ENCODE results near the gene AIPL1. TPM values are rescaled to one million over a fixed set of nuclear protein-coding genes. Genes with fewer than 3 reads are reported as not detected.

AIPL1 gene
- total and polyA plus RNA-seq, 7 donors: not detected

GRCh38 chr17:6476076-6476809 lies 41.3 kb upstream of the AIPL1 start:
- TF ChIP-seq CTCF (IDR thresholded peaks at IDR 0.05): no peak
- 69 to 75% (median 72%) methylated on average over 8 of the region's 8 CpGs for WGBS, 3 donors
- no peak overlapping the region for H3K4me3 ChIP-seq
- intact Hi-C loops (cut with DNase I): loop anchor here (10.0 kb wide), 1 partner anchor 169 kb away; the partner anchor contains the start of genes KIAA0753 (in 2 of the 2) and TXNDC17 (in 2 of the 2)
- H3K4me1 ChIP-seq: no peaks in the 10 kb centered on the region
- H3K27me3 ChIP-seq (ENCODE audit: insufficient read depth in 3 of 3, low read length in 2 of 3): peaks cover 0 to 2% (median 0%) of the 10 kb centered on the region in 3 donors
- DNase-seq (no peak), ATAC-seq (no peak)
- no peaks in the 10 kb centered on the region for H3K9me3 ChIP-seq
- H3K27ac ChIP-seq: no peak overlapping the region
- H3K36me3 ChIP-seq (ENCODE audit: insufficient read depth in 1 of 2, low read depth in 1 of 2): no peaks in the 10 kb centered on the region

GRCh38 chr17:6475411-6475810 lies 40.5 kb upstream of the AIPL1 start:
- DNase-seq (no peak), ATAC-seq (no peak)
- 63 to 66% (median 65%) methylated on average over 4 of the region's 4 CpGs for WGBS, 3 donors
- TF ChIP-seq CTCF (IDR thresholded peaks at IDR 0.05): no peak
- Histone ChIP-seq H3K4me3 (no peak overlapping the region), H3K9me3 (no peaks in the 10 kb centered on the region), H3K4me1 (no peaks in the 10 kb centered on the region), H3K27ac (no peak overlapping the region), H3K36me3 (ENCODE audit: insufficient read depth in 1 of 2, low read depth in 1 of 2) (no peaks in the 10 kb centered on the region), H3K27me3 (ENCODE audit: insufficient read depth in 3 of 3, low read length in 2 of 3) (no peaks in the 10 kb centered on the region)
- intact Hi-C loops (cut with DNase I): loop anchor here (10.0 kb wide), 1 partner anchor 169 kb away; the partner anchor contains the start of genes KIAA0753 (in 2 of the 2) and TXNDC17 (in 2 of the 2)

GRCh38 chr17:6474906-6475305 lies 40.0 kb upstream of the AIPL1 start:
- Histone ChIP-seq H3K9me3 (no peaks in the 10 kb centered on the region), H3K4me1 (no peaks in the 10 kb centered on the region), H3K27me3 (ENCODE audit: insufficient read depth in 3 of 3, low read length in 2 of 3) (no peaks in the 10 kb centered on the region), H3K27ac (no peak overlapping the region), H3K36me3 (ENCODE audit: insufficient read depth in 1 of 2, low read depth in 1 of 2) (no peaks in the 10 kb centered on the region), H3K4me3 (no peak overlapping the region)
- intact Hi-C loops (cut with DNase I): loop anchor here (5.0 to 10.0 kb wide), 2 partner anchors 127 to 170 kb away; partner anchors contain the start of genes KIAA0753 (in 2 of the 2) and TXNDC17 (in 2 of the 2)
- ATAC-seq (no peak), DNase-seq (no peak)
- TF ChIP-seq CTCF (IDR thresholded peaks at IDR 0.05): no peak
- WGBS, 3 donors: 55 to 69% (median 62%) methylated on average over 7 of the region's 7 CpGs

GRCh38 chr17:6474376-6474775 lies 39.5 kb upstream of the AIPL1 start:
- Histone ChIP-seq H3K9me3 (no peaks in the 10 kb centered on the region), H3K27me3 (ENCODE audit: insufficient read depth in 3 of 3, low read length in 2 of 3) (no peaks in the 10 kb centered on the region), H3K27ac (no peak overlapping the region), H3K4me1 (no peaks in the 10 kb centered on the region), H3K4me3 (no peak overlapping the region), H3K36me3 (ENCODE audit: insufficient read depth in 1 of 2, low read depth in 1 of 2) (no peaks in the 10 kb centered on the region)
- intact Hi-C loops (cut with DNase I): loop anchor here (5.0 to 10.0 kb wide), 2 partner anchors 128 to 170 kb away; partner anchors contain the start of genes KIAA0753 (in 2 of the 2) and TXNDC17 (in 2 of the 2)
- no peak for TF ChIP-seq CTCF (IDR thresholded peaks at IDR 0.05)
- ATAC-seq (no peak), DNase-seq (no peak)
- 84 to 85% (median 85%) methylated on average over 19 to 22 of the region's 22 CpGs for WGBS, 3 donors
